HepG2 (cell line): ENCODE data around the gene CCDC34. TPM values are rescaled to one million over a fixed set of nuclear protein-coding genes. Genes with fewer than 3 reads are reported as not detected.

Experiments
- ATAC-seq: fragments of 200-7000 bp; cut with Tn5 transposase; 3 replicates; pipeline ENCODE4 v1.9.1; 2020; ENCODE audit warnings: mild to moderate bottlenecking, moderate library complexity
- BruUV-seq: library from RNA; stranded (reverse); fragments of 400-500 nt; replicated peaks from 2 replicates; lab custom pipeline; 2021; lab: Mats Ljungman, UMichigan
- CTCF ChIA-PET: fragments of 300-600 bp; formaldehyde crosslinking; extraction: SDS; loops from one replicate; lab custom pipeline; 2021; ENCODE audit warnings: low total read pairs, inconsistent platforms, low intra/inter-chr PET ratio; lab: Yijun Ruan, JAX
- POLR2A ChIA-PET: fragments of 350-600 bp; sonication (Branson Sonifier 250); formaldehyde crosslinking; loops from one replicate; lab custom pipeline; 2020; ENCODE audit warnings: antibody characterized with exemption, inconsistent platforms; lab: Yijun Ruan, JAX
- DNase-seq: peaks from one replicate; pipeline ENCODE4 v3.0.0-alpha.2; 2015; ENCODE audit warnings: low spot score
- FAIRE-seq: peaks from 3 replicates; lab custom pipeline; 2011; peaks lifted over from hg19 to GRCh38; lab: Jason Lieb, UNC
- H2AFZ ChIP-seq: one replicate; pipeline ENCODE4 v1.6.1; 2011; ENCODE audit warnings: low read length, inconsistent platforms
- H3K27ac ChIP-seq: fragments of 300-600 bp; 3 replicates; pipeline ENCODE4 v1.8.0; 2011; ENCODE audit warnings: mixed run types, mild to moderate bottlenecking, mixed read lengths, low read length, inconsistent platforms; ENCODE audit not compliant: insufficient read depth; ENCODE audit errors: extremely low read length
- H3K27me3 ChIP-seq, 2 experiments: fragments of 200-600 bp in 1 of 2; 2 replicates in 1 of 2; 3 replicates in 1 of 2; pipeline versions ENCODE4 v1.6.0 to v1.8.0; 2011; ENCODE audit warnings: low read length in 2 of 2, mild to moderate bottlenecking in 2 of 2, moderate library complexity in 2 of 2, inconsistent platforms in 1 of 2; ENCODE audit not compliant: insufficient read depth in 2 of 2, control insufficient read depth in 1 of 2
- H3K36me3 ChIP-seq, 2 experiments: fragments of 200-600 bp in 1 of 2; replicated peaks in 1 of 2; 2 replicates in 1 of 2; 3 replicates in 1 of 2; pipeline versions ENCODE4 v1.5.1 to v1.8.0; 2011; ENCODE audit warnings: low read length in 2 of 2, inconsistent platforms in 1 of 2; ENCODE audit not compliant: insufficient read depth in 2 of 2, control insufficient read depth in 1 of 2
- H3K4me1 ChIP-seq: 2 replicates; pipeline ENCODE4 v1.5.1; 2012; ENCODE audit warnings: low read length, inconsistent platforms; ENCODE audit not compliant: insufficient read depth
- H3K4me2 ChIP-seq: 2 replicates; pipeline ENCODE4 v1.6.0; 2011; ENCODE audit warnings: low read depth, low read length, inconsistent platforms
- H3K4me3 ChIP-seq, 3 experiments: fragments of 200-600 bp in 1 of 3; sonication (generic), shearing (Covaris generic) in 1 of 3; replicated peaks in 1 of 3; 2 replicates each; pipeline ENCODE4 v1.5.1; 2011 to 2016; ENCODE audit warnings: low read length in 3 of 3, inconsistent platforms in 2 of 3, low read depth in 2 of 3, mild to moderate bottlenecking in 2 of 3, control low read depth in 1 of 3, mixed read lengths in 1 of 3; ENCODE audit not compliant: insufficient read depth in 1 of 3
- H3K79me2 ChIP-seq: one replicate; pipeline ENCODE4 v1.6.1; 2011; ENCODE audit warnings: low read length, inconsistent platforms; ENCODE audit not compliant: insufficient read depth
- H3K9ac ChIP-seq: 2 replicates; pipeline ENCODE4 v1.6.0; 2011; ENCODE audit warnings: mild to moderate bottlenecking, low read depth, low read length, inconsistent platforms; ENCODE audit not compliant: insufficient read depth
- H3K9me3 ChIP-seq: 2 replicates; pipeline ENCODE4 v1.5.1; 2012; ENCODE audit warnings: mild to moderate bottlenecking, low read length
- H4K20me1 ChIP-seq: 2 replicates; pipeline ENCODE4 v1.6.0; 2011; ENCODE audit warnings: inconsistent platforms, mild to moderate bottlenecking, low read length, moderate library complexity; ENCODE audit not compliant: insufficient read depth
- HIC2 ChIP-seq: sonication (generic); formaldehyde crosslinking; IDR thresholded peaks from 2 replicates; pipeline ENCODE4 v1.9.0; 2022; ENCODE audit warnings: low read depth, missing genetic modification reagents
- HNF1A ChIP-seq, 2 experiments: sonication (generic) in 1 of 2; formaldehyde crosslinking in 1 of 2; IDR thresholded peaks; 2 replicates each; pipeline versions ENCODE4 v1.4.0 to v1.6.1; 2016 to 2020; ENCODE audit warnings: borderline replicate concordance in 1 of 2, low read depth in 1 of 2, mild to moderate bottlenecking in 1 of 2, missing genetic modification reagents in 1 of 2
- JDP2 ChIP-seq: sonication (generic); formaldehyde crosslinking; IDR thresholded peaks from 2 replicates; pipeline ENCODE4 v1.8.1; 2022; ENCODE audit warnings: missing genetic modification reagents, borderline replicate concordance
- NR2F1 ChIP-seq, 2 experiments: fragments of 450-650 bp in 1 of 2; formaldehyde crosslinking in 1 of 2; IDR thresholded peaks; 2 replicates each; pipeline versions ENCODE4 v1.5.0 to v1.6.1; 2016 to 2020; ENCODE audit warnings: mild to moderate bottlenecking in 1 of 2, missing compliant biosample characterization in 1 of 2, missing genetic modification reagents in 1 of 2, moderate library complexity in 1 of 2
- RARG ChIP-seq: sonication (generic); formaldehyde crosslinking; IDR thresholded peaks from 2 replicates; pipeline ENCODE4 v1.4.0; 2020; ENCODE audit warnings: low read depth, mild to moderate bottlenecking, missing genetic modification reagents
- ZFYVE20 ChIP-seq: sonication (generic); formaldehyde crosslinking; IDR thresholded peaks from 2 replicates; pipeline ENCODE4 v1.8.0; 2023; ENCODE audit warnings: low read depth, mild to moderate bottlenecking, moderate library complexity, missing genetic modification reagents, borderline replicate concordance
- ZMAT3 ChIP-seq: sonication (generic); formaldehyde crosslinking; conservative IDR thresholded peaks from 2 replicates; pipeline ENCODE4 v1.7.0; 2021; ENCODE audit warnings: missing genetic modification reagents
- ZMYM3 ChIP-seq: sonication (generic); formaldehyde crosslinking; IDR thresholded peaks from 2 replicates; pipeline ENCODE4 v1.5.1; 2020; ENCODE audit warnings: mild to moderate bottlenecking, missing genetic modification reagents
- ZNF124 ChIP-seq: sonication (generic); formaldehyde crosslinking; IDR thresholded peaks from 2 replicates; pipeline ENCODE4 v1.4.0; 2020; ENCODE audit warnings: missing genetic modification reagents
- ZNF224 ChIP-seq: sonication (generic); formaldehyde crosslinking; IDR thresholded peaks from 2 replicates; pipeline ENCODE4 v1.5.0; 2020; ENCODE audit warnings: mild to moderate bottlenecking, missing genetic modification reagents
- ZNF883 ChIP-seq: sonication (generic); formaldehyde crosslinking; IDR thresholded peaks from 2 replicates; pipeline ENCODE4 v1.5.1; 2020; ENCODE audit warnings: mild to moderate bottlenecking, missing genetic modification reagents; ENCODE audit errors: not compliant biosample characterization
- WGBS: methylation state at CpG from one replicate; pipeline ENCODE4 v1.1.6; 2017; ENCODE audit warnings: low lambda C conversion rate; 5-methylcytosine and 5-hydroxymethylcytosine counted together
- in situ Hi-C: cut with HindIII; loops from 2 replicates; pipeline ENCODE4 v1.10.0; 2017; ENCODE audit warnings: low pct_unique_long_range_greater_than_20kb; ENCODE audit not compliant: extremely low pct_ligation_motif_present
- intact Hi-C: fragments of 100-400 bp; cut with micrococcal nuclease; formaldehyde crosslinking; loops from one replicate; pipeline ENCODE4 v1.10.0; 2022; ENCODE audit not compliant: unreplicated experiment
- polyA plus RNA-seq, 8 experiments: library from polyadenylated mRNA; depleted of rRNA in 3 of 8; stranded (reverse) in 7 of 8; unstranded in 1 of 8; fragments of >200 nt; fragmentation: Illumina TruSeq in 4 of 8; extraction: Trizol in 4 of 8; gene quantifications; 2 replicates each; pipeline versions ENCODE4 v1.2.1 to v1.2.3, GENCODE V29; 2011 to 2016; ENCODE audit warnings: low read depth in 4 of 8, missing spikeins in 1 of 8, mixed read lengths in 1 of 8; ENCODE audit not compliant: insufficient read depth in 1 of 8
- total RNA-seq, 5 experiments: library from RNA; depleted of rRNA; stranded (reverse); fragments of >200 nt; fragmentation: Illumina TruSeq; extraction: Trizol; gene quantifications; 2 replicates each; pipeline ENCODE4 v1.2.3, GENCODE V29; 2016; ENCODE audit warnings: low read depth in 1 of 5
- TF ChIP-seq, protein P1 (sequence below): sonication (generic); formaldehyde crosslinking; IDR thresholded peaks from 2 replicates; pipeline ENCODE4 v1.4.0; 2020; ENCODE audit warnings: missing genetic modification reagents, borderline replicate concordance

Gene CCDC34
- total and polyA plus RNA-seq, 2 of the 13 experiments (the other 11 are each of a cell fraction or from before 2014, with no cell fraction given): 7.6 to 34.3 TPM

GRCh38 chr11:27353593-27354358, 9.2 kb downstream of the CCDC34 start (continued):
- TF ChIP-seq, protein P1, sequence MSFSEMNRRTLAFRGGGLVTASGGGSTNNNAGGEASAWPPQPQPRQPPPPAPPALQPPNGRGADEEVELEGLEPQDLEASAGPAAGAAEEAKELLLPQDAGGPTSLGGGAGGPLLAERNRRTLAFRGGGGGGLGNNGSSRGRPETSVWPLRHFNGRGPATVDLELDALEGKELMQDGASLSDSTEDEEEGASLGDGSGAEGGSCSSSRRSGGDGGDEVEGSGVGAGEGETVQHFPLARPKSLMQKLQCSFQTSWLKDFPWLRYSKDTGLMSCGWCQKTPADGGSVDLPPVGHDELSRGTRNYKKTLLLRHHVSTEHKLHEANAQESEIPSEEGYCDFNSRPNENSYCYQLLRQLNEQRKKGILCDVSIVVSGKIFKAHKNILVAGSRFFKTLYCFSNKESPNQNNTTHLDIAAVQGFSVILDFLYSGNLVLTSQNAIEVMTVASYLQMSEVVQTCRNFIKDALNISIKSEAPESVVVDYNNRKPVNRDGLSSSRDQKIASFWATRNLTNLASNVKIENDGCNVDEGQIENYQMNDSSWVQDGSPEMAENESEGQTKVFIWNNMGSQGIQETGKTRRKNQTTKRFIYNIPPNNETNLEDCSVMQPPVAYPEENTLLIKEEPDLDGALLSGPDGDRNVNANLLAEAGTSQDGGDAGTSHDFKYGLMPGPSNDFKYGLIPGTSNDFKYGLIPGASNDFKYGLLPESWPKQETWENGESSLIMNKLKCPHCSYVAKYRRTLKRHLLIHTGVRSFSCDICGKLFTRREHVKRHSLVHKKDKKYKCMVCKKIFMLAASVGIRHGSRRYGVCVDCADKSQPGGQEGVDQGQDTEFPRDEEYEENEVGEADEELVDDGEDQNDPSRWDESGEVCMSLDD (CRISPR knock-in tag): no peak
- TF ChIP-seq, all 625 proteins: peak for 0

- ChIA-PET POLR2A (no interaction called here), CTCF (no interaction called here)
- DNase-seq (no peak), FAIRE-seq (no peak), ATAC-seq (no peak)
- H3K79me2 ChIP-seq: peaks cover 3% of the 10 kb centered on the region
- H4K20me1 ChIP-seq: no peaks in the 10 kb centered on the region
- no peaks in the 10 kb centered on the region for H3K27me3 ChIP-seq
- BruUV-seq: no TSS peak
- H3K9ac ChIP-seq: no peak overlapping the region
- H3K36me3 ChIP-seq: peaks cover 0 to 2% of the 10 kb centered on the region in 2 experiments; a peak in 1 of 5 replicates
- in situ Hi-C loops: no loop called here
- no peak overlapping the region for H3K27ac ChIP-seq
- no peak overlapping the region for H3K4me2 ChIP-seq
- H3K9me3 ChIP-seq: no peaks in the 10 kb centered on the region
- WGBS: 95% methylated on average over 2 of the region's 2 CpGs
- H3K4me1 ChIP-seq: peaks cover 50% of the 10 kb centered on the region
- H2AFZ ChIP-seq: no peak overlapping the region
- intact Hi-C loops: no loop called here
- H3K4me3 ChIP-seq: no peak overlapping the region
- no peak for TF ChIP-seq ZMAT3 (CRISPR knock-in tag)
- TF ChIP-seq JDP2 (CRISPR knock-in tag): no peak
- no peak for TF ChIP-seq HIC2 (CRISPR knock-in tag)
- TF ChIP-seq RARG (CRISPR knock-in tag): no peak
- no peak for TF ChIP-seq NR2F1 (CRISPR knock-in tag; IDR thresholded peaks at IDR 0.05)
- TF ChIP-seq ZNF124 (CRISPR knock-in tag): no peak
- TF ChIP-seq ZNF883 (CRISPR knock-in tag): no peak
- no peak for TF ChIP-seq HNF1A (IDR thresholded peaks at IDR 0.05; ENCODE audit: low read depth)
- TF ChIP-seq HNF1A (CRISPR knock-in tag; IDR thresholded peaks at IDR 0.05; ENCODE audit: borderline replicate concordance): no peak
- no peak for TF ChIP-seq ZNF224 (CRISPR knock-in tag)
- TF ChIP-seq ZFYVE20 (CRISPR knock-in tag): no peak
- TF ChIP-seq ZMYM3 (CRISPR knock-in tag): no peak
Measured at GRCh38 chr11:27352781-27353180, 10.2 kb downstream of the CCDC34 start.
